ENCODE data around the gene SNX32. TPM values are rescaled to one million over a fixed set of nuclear protein-coding genes. Genes with fewer than 3 reads are reported as not detected.
A peak's percentile ranks its signal among the peaks of the same experiment; 100 is the strongest.

Gene SNX32
- total and polyA plus RNA-seq, 9 of the 15 experiments (the other 6 are each of a cell fraction or from before 2014, with no cell fraction given), result 0.03 TPM; not detected in 7

- no peak for TF ChIP-seq TBL1XR1 (IDR thresholded peaks at IDR 0.05; ENCODE audit: low read length in 2 of 2)
- TF ChIP-seq ATF6 (CRISPR knock-in tag; IDR thresholded peaks at IDR 0.05), result no peak
- TF ChIP-seq BACH1 (tag; IDR thresholded peaks at IDR 0.05), result no peak
- no peak for TF ChIP-seq ZNF24 (IDR thresholded peaks at IDR 0.05)
- no peak for TF ChIP-seq RNF2 (IDR thresholded peaks at IDR 0.05)
- no peak for TF ChIP-seq ZNF592 (IDR thresholded peaks at IDR 0.05)
- no peak for TF ChIP-seq ADNP (tag; IDR thresholded peaks at IDR 0.05)
- TF ChIP-seq YY1 (IDR thresholded peaks at IDR 0.05; ENCODE audit: borderline replicate concordance in 1 of 3, control insufficient read depth in 1 of 3, extremely low read depth in 1 of 3, insufficient read depth in 3 of 3, insufficient read length in 1 of 3, insufficient replicate concordance in 2 of 3, low read depth in 1 of 3, low read length in 2 of 3), result no peak
- no peak for TF ChIP-seq TAF15 (IDR thresholded peaks at IDR 0.05; ENCODE audit: low read depth, low read length)
- TF ChIP-seq ZNF3 (CRISPR knock-in tag; IDR thresholded peaks at IDR 0.05), result no peak
- no peak for TF ChIP-seq SAFB2 (IDR thresholded peaks at IDR 0.05; ENCODE audit: borderline replicate concordance, low read depth, low read length, severe bottlenecking)
- TF ChIP-seq ZNF384 (IDR thresholded peaks at IDR 0.05; ENCODE audit: low read depth, low read length), result no peak
- no peak for TF ChIP-seq ZNF77 (CRISPR knock-in tag; IDR thresholded peaks at IDR 0.05)
- no peak for TF ChIP-seq MCM2 (IDR thresholded peaks at IDR 0.05; ENCODE audit: low read depth)
- no peak for TF ChIP-seq HOXB6 (CRISPR knock-in tag; IDR thresholded peaks at IDR 0.05; ENCODE audit: borderline replicate concordance)
- TF ChIP-seq RCOR1 (IDR thresholded peaks at IDR 0.05; ENCODE audit: borderline replicate concordance in 1 of 2, low read depth in 2 of 2, low read length in 2 of 2), result no peak
- no peak for TF ChIP-seq USF2 (CRISPR knock-in tag; IDR thresholded peaks at IDR 0.05)
- no peak for TF ChIP-seq PHF21A (IDR thresholded peaks at IDR 0.05; ENCODE audit: borderline replicate concordance, low read depth)
- peak; percentile 63 for TF ChIP-seq ARHGAP35 (IDR thresholded peaks at IDR 0.05; ENCODE audit: partially characterized antibody)
- TF ChIP-seq MBD2 (IDR thresholded peaks at IDR 0.05; ENCODE audit: borderline replicate concordance, low read depth), result no peak
- TF ChIP-seq POLR3G (IDR thresholded peaks at IDR 0.05; ENCODE audit: extremely low read depth, insufficient read length, insufficient replicate concordance), result no peak
These were observed 26.1 kb downstream of the SNX32 start (continued) for GRCh38 chr11:65859812-65860277.
